AG08396 (cell line): ENCODE measurements around the gene SHISA7.
"Not testable (repeated sequence)": the region's sequence is repeated elsewhere in the genome, so short reads cannot be mapped to it uniquely, and the experiment has no call there.

ENCODE experiments used
- DNase-seq: peaks from one replicate; pipeline ENCODE4 v3.0.0; 2012; ENCODE audit warnings: low spot score, mixed read lengths

SHISA7 gene

GRCh38 chr19:55446060-55446459 is 3.0 kb upstream of the SHISA7 start:
- DNase-seq, result no peak

GRCh38 chr19:55444646-55445045 is 1.5 kb upstream of the SHISA7 start:
- DNase-seq, result no peak

- no peak for DNase-seq
These were observed 852 bp upstream of the SHISA7 start for GRCh38 chr19:55443824-55444480.

GRCh38 chr19:55442372-55442961 is 633 bp downstream of the SHISA7 start:
- no peak for DNase-seq

- no peak for DNase-seq
These were observed 1.3 kb downstream of the SHISA7 start for GRCh38 chr19:55441692-55442321.

- no peak for DNase-seq
These were observed 1.8 kb downstream of the SHISA7 start for GRCh38 chr19:55441319-55441691.

- DNase-seq, result peak; percentile 46
These were observed 2.5 kb downstream of the SHISA7 start for GRCh38 chr19:55440411-55441105.

- no peak for DNase-seq
These were observed 4.0 kb downstream of the SHISA7 start for GRCh38 chr19:55439052-55439451.

GRCh38 chr19:55437410-55437809 is 5.7 kb downstream of the SHISA7 start:
- peak; percentile 88 for DNase-seq

- no peak for DNase-seq
These were observed 6.3 kb downstream of the SHISA7 start for GRCh38 chr19:55436847-55437246.

- no peak for DNase-seq
These were observed 8.1 kb downstream of the SHISA7 start for GRCh38 chr19:55435020-55435419.

GRCh38 chr19:55434356-55434919 is 8.7 kb downstream of the SHISA7 start:
- DNase-seq, result no peak

GRCh38 chr19:55433292-55433691 is 9.8 kb downstream of the SHISA7 start:
- DNase-seq, result no peak

- DNase-seq, result no peak
These were observed 10.7 kb downstream of the SHISA7 start for GRCh38 chr19:55432241-55432959.

GRCh38 chr19:55431183-55431582 is 11.9 kb downstream of the SHISA7 start:
- no peak for DNase-seq

- DNase-seq, result no peak
These were observed 17.1 kb downstream of the SHISA7 start for GRCh38 chr19:55426042-55426441.

GRCh38 chr19:55424518-55424917 is 18.6 kb downstream of the SHISA7 start:
- DNase-seq, result no peak

GRCh38 chr19:55423225-55424005 is 19.7 kb downstream of the SHISA7 start:
- DNase-seq, result no peak

- DNase-seq, result not testable (repeated sequence)
These were observed 21.8 kb downstream of the SHISA7 start for GRCh38 chr19:55421281-55421680.

GRCh38 chr19:55419624-55420236 is 23.4 kb downstream of the SHISA7 start:
- no peak for DNase-seq

GRCh38 chr19:55419103-55419502 is 24.0 kb downstream of the SHISA7 start:
- no peak for DNase-seq
